GM10266 (cell line): ENCODE data around the gene HTR2A.

ENCODE experiments used
- DNase-seq: peaks from one replicate; pipeline ENCODE4 v3.0.0; 2012; ENCODE audit errors: extremely low spot score
- CTCF ChIP-seq: IDR thresholded peaks from 2 replicates; pipeline ENCODE4 v1.5.1; 2012; ENCODE audit warnings: mild to moderate bottlenecking, low read depth; ENCODE audit not compliant: control insufficient read depth, insufficient read depth; ENCODE audit errors: missing control alignments

HTR2A gene

GRCh38 chr13:46858163-46858562, 38.7 kb downstream of the HTR2A start:
- TF ChIP-seq CTCF, result no peak
- DNase-seq, result no peak

- no peak for TF ChIP-seq CTCF
Observed at GRCh38 chr13:46855664-46856063, 41.2 kb downstream of the HTR2A start.

GRCh38 chr13:46855166-46855565, 41.7 kb downstream of the HTR2A start:
- DNase-seq, result peak; percentile 17
- no peak for TF ChIP-seq CTCF

More at GRCh38 chr13:46855664-46856063, 41.2 kb downstream of the HTR2A start:
- DNase-seq, result no peak

DNA sequence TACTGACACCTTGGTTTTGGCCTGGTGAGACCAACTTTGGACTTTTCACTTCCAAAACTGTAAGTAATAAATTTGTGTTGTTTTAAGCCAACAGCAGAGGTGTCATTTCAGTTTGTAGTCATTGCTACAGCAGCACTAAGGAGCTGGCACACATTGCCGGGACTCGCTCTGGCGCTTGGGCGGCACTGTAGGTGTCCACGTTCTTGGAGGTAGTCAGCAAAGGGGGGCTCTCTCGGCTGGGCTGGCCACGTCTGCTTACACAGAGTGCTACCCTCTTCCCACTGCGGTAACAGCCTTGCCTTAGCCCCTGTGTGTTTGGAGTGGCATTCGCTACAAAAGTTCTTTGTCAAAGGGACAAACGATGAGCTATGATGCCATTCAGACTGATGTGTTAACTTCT, 44.7 kb downstream of the HTR2A start:
- TF ChIP-seq CTCF, result no peak
- DNase-seq, result no peak

DNA sequence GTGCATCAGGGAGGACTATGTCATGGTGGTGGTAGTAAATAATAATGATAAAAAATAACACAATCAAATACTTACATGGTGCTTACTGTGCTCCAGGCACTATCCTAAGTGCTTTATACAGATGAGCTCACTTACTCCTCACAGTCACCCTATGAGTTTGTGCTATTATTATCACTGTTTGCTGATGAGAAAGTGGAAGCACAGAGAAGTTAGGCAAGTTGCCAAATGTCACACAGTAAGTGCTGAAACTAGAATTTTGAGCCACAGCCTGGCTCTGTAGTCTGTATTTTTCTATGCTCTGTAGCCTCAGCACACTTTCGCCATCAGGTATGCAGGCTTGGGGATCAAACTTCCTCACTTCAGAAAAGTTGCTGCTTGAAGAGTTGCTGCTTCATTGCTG, 46.6 kb downstream of the HTR2A start:
- no peak for TF ChIP-seq CTCF
- no peak for DNase-seq

GRCh38 chr13:46846726-46847125, 50.1 kb downstream of the HTR2A start:
- no peak for TF ChIP-seq CTCF
- no peak for DNase-seq

DNA sequence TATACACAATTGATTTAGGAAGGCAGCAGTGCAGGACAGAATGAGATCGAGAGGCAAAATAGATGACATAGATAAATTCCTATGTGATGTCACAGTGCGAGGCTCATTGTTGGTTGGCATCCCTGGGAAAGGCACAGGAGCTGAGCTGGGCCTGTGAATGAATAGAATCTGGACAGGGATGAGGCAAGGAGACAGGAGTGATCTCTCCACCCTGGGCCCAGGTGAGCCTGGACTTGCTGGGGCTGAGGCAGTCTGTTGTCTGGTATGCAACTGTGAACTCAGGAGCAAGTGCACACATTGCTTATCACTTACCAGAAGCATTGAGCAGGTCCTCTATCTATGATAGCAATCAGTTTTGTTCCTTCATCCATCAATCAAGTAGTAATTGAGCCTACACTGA, 51.7 kb downstream of the HTR2A start:
- no peak for TF ChIP-seq CTCF
- DNase-seq, result no peak
